ENCODE results near the gene NAGLU. TPM values are rescaled to one million over a fixed set of nuclear protein-coding genes. Genes with fewer than 3 reads are reported as not detected.
"Not testable (repeated sequence)": the region's sequence is repeated elsewhere in the genome, so short reads cannot be mapped to it uniquely, and the experiment has no call there.

Gene NAGLU
- total RNA-seq, 2 donors from 2014 or later = 81.5 to 123 TPM

GRCh38 chr17:42541041-42541833 is 5.2 kb downstream of the NAGLU start:
- H3K9me3 ChIP-seq = no peaks in the 10 kb centered on the region
- no peaks in the 10 kb centered on the region for H3K36me3 ChIP-seq
- TF ChIP-seq CTCF (IDR thresholded peaks at IDR 0.05) (no peak), POLR2AphosphoS5 (IDR thresholded peaks at IDR 0.05) (no peak), POLR2A (IDR thresholded peaks at IDR 0.05) (no peak)
- no peak for DNase-seq (ENCODE audit: low spot score)
- no peak overlapping the region for H3K4me3 ChIP-seq
- WGBS = 71% methylated on average over 15 of the region's 17 CpGs
- no peak overlapping the region for H3K27ac ChIP-seq
- intact Hi-C loops (cut with DNase I) = no loop called here
- no peaks in the 10 kb centered on the region for H3K27me3 ChIP-seq (replicated peaks; ENCODE audit: insufficient read depth)
- peaks cover 8% of the 10 kb centered on the region for H3K4me1 ChIP-seq (replicated peaks)

GRCh38 chr17:42543190-42544079 is 7.4 kb downstream of the NAGLU start:
- H3K36me3 ChIP-seq = no peaks in the 10 kb centered on the region
- no peaks in the 10 kb centered on the region for H3K4me1 ChIP-seq (replicated peaks)
- intact Hi-C loops (cut with DNase I) = no loop called here
- no peak overlapping the region for H3K4me3 ChIP-seq
- no peak for TF ChIP-seq CTCF (IDR thresholded peaks at IDR 0.05)
- no peak for TF ChIP-seq POLR2AphosphoS5 (IDR thresholded peaks at IDR 0.05)
- TF ChIP-seq POLR2A (IDR thresholded peaks at IDR 0.05) = no peak
- no peaks in the 10 kb centered on the region for H3K9me3 ChIP-seq
- WGBS = 89% methylated on average over 39 of the region's 39 CpGs
- DNase-seq (ENCODE audit: low spot score) = no peak
- H3K27me3 ChIP-seq (replicated peaks; ENCODE audit: insufficient read depth) = no peaks in the 10 kb centered on the region
- no peak overlapping the region for H3K27ac ChIP-seq

GRCh38 chr17:42544874-42545283 is 8.8 kb downstream of the NAGLU start:
- H3K4me1 ChIP-seq (replicated peaks) = no peaks in the 10 kb centered on the region
- TF ChIP-seq POLR2AphosphoS5 (IDR thresholded peaks at IDR 0.05) (no peak), CTCF (IDR thresholded peaks at IDR 0.05) (no peak), POLR2A (IDR thresholded peaks at IDR 0.05) (no peak)
- no peak overlapping the region for H3K27ac ChIP-seq
- no peak overlapping the region for H3K4me3 ChIP-seq
- no peak for DNase-seq (ENCODE audit: low spot score)
- no peaks in the 10 kb centered on the region for H3K9me3 ChIP-seq
- no peaks in the 10 kb centered on the region for H3K27me3 ChIP-seq (replicated peaks; ENCODE audit: insufficient read depth)
- WGBS = 78% methylated on average over 8 of the region's 8 CpGs
- intact Hi-C loops (cut with DNase I) = no loop called here
- no peaks in the 10 kb centered on the region for H3K36me3 ChIP-seq

GRCh38 chr17:42545755-42546505 is 9.9 kb downstream of the NAGLU start:
- WGBS = 88% methylated on average over 9 of the region's 9 CpGs
- H3K27ac ChIP-seq; H3K4me3 ChIP-seq; intact Hi-C loops (cut with DNase I); H3K36me3 ChIP-seq; H3K9me3 ChIP-seq; H3K27me3 ChIP-seq (replicated peaks; ENCODE audit: insufficient read depth); DNase-seq (ENCODE audit: low spot score); H3K4me1 ChIP-seq (replicated peaks): not testable (repeated sequence)

GRCh38 chr17:42547001-42547461 is 11.0 kb downstream of the NAGLU start:
- no peaks in the 10 kb centered on the region for H3K9me3 ChIP-seq
- intact Hi-C loops (cut with DNase I) = no loop called here
- H3K4me3 ChIP-seq = no peak overlapping the region
- no peak overlapping the region for H3K27ac ChIP-seq
- 71% methylated on average over 23 of the region's 23 CpGs for WGBS
- TF ChIP-seq POLR2A (IDR thresholded peaks at IDR 0.05) (no peak), CTCF (IDR thresholded peaks at IDR 0.05) (no peak)
- no peaks in the 10 kb centered on the region for H3K27me3 ChIP-seq (replicated peaks; ENCODE audit: insufficient read depth)
- H3K36me3 ChIP-seq = no peaks in the 10 kb centered on the region
- no peaks in the 10 kb centered on the region for H3K4me1 ChIP-seq (replicated peaks)
- DNase-seq (ENCODE audit: low spot score) = no peak

Measured in prostate gland (tissue), 2 donors.